SK-N-MC (cell line): ENCODE measurements around the gene BECN2.

Experiments used
- DNase-seq: peaks from one replicate; pipeline ENCODE4 v3.0.0-alpha.2; 2011; ENCODE audit warnings: low read depth, low spot score
- H3K27ac ChIP-seq: fragments of 200-600 bp; sonication (generic); 2 replicates; pipeline ENCODE4 v1.5.1; 2016; ENCODE audit warnings: mixed run types
- H3K36me3 ChIP-seq: fragments of 200-600 bp; sonication (generic); 2 replicates; pipeline ENCODE4 v1.6.1; 2017; ENCODE audit warnings: antibody characterized with exemption, low read length, mixed read lengths; ENCODE audit not compliant: insufficient read depth
- H3K4me3 ChIP-seq: fragments of 200-600 bp; sonication (generic); 2 replicates; pipeline ENCODE4 v1.5.1; 2016
- H3K9ac ChIP-seq: fragments of 200-600 bp; sonication (generic); 2 replicates; pipeline ENCODE4 v1.8.0; 2017; ENCODE audit warnings: mixed run types, mixed read lengths; ENCODE audit not compliant: insufficient read length
- H3K9me3 ChIP-seq: fragments of 200-600 bp; sonication (generic); 2 replicates; pipeline ENCODE4 v1.6.1; 2017; ENCODE audit warnings: low read depth, mild to moderate bottlenecking, antibody characterized with exemption, low read length, moderate library complexity, mixed read lengths
- EZH2 ChIP-seq: fragments of 200-600 bp; sonication (generic); IDR thresholded peaks from one replicate; pipeline ENCODE4 v1.6.1; 2017; ENCODE audit warnings: antibody characterized with exemption
- FOXP2 ChIP-seq: optimal IDR thresholded peaks from 2 replicates; pipeline ENCODE3; 2011; ENCODE audit warnings: mild to moderate bottlenecking, moderate library complexity; ENCODE audit not compliant: insufficient read depth; ENCODE audit errors: extremely low read length, control extremely low read depth
- POLR2AphosphoS5 ChIP-seq: IDR thresholded peaks from 2 replicates; pipeline ENCODE4 v1.6.1; 2012; ENCODE audit warnings: mild to moderate bottlenecking, low read depth, low read length, borderline replicate concordance

BECN2 gene, protein sequence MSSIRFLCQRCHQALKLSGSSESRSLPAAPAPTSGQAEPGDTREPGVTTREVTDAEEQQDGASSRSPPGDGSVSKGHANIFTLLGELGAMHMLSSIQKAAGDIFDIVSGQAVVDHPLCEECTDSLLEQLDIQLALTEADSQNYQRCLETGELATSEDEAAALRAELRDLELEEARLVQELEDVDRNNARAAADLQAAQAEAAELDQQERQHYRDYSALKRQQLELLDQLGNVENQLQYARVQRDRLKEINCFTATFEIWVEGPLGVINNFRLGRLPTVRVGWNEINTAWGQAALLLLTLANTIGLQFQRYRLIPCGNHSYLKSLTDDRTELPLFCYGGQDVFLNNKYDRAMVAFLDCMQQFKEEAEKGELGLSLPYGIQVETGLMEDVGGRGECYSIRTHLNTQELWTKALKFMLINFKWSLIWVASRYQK

GRCh38 chr1:241957692-241958494 is at the start of gene BECN2:
Gene BECN2, plus strand, starts transcription at chr1:241957767. Its CDS starts 0 bp downstream, at chr1:241957767.
- TF ChIP-seq POLR2AphosphoS5: no peak
- no peak for TF ChIP-seq FOXP2
- no peak for TF ChIP-seq EZH2
- Histone ChIP-seq H3K4me3 (no peak within 1 kb of the TSS), H3K9ac (no peak within 1 kb of the TSS), H3K36me3 (no peaks in the 10 kb centered on the region), H3K9me3 (no peaks in the 10 kb centered on the region), H3K27ac (no peak within 1 kb of the TSS)
- no peak for DNase-seq

DNA sequence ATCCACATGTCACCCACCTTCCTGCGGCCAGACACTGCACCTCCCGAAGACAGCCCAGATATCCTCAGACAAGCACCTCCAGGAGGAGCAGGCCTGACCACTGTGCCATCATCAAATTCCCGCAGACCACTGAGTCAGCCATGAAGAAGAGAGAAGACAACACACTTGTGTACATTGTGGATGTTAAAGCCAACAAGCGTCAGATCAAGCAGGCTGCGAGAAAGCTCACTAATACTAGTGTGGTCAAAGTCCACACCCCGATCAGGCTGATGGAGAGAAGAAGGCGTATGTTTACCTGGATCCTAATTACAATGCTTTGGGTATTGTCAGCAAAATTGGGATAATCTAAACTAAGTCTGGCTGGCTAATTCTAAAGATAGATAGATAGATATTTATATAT is 41.4 kb upstream of the BECN2 start:
- Histone ChIP-seq H3K9ac (no peak overlapping the region), H3K4me3 (no peak overlapping the region), H3K9me3 (no peaks in the 10 kb centered on the region), H3K27ac (no peak overlapping the region), H3K36me3 (no peaks in the 10 kb centered on the region)
- TF ChIP-seq EZH2 (no peak), POLR2AphosphoS5 (no peak), FOXP2 (no peak)
- no peak for DNase-seq

GRCh38 chr1:241917487-241917886 is 40.1 kb upstream of the BECN2 start:
- DNase-seq: no peak
- TF ChIP-seq FOXP2 (no peak), POLR2AphosphoS5 (no peak), EZH2 (no peak)
- H3K36me3 ChIP-seq: no peaks in the 10 kb centered on the region
- H3K27ac ChIP-seq: no peak overlapping the region
- H3K9ac ChIP-seq: no peak overlapping the region
- no peaks in the 10 kb centered on the region for H3K9me3 ChIP-seq
- H3K4me3 ChIP-seq: no peak overlapping the region

DNA sequence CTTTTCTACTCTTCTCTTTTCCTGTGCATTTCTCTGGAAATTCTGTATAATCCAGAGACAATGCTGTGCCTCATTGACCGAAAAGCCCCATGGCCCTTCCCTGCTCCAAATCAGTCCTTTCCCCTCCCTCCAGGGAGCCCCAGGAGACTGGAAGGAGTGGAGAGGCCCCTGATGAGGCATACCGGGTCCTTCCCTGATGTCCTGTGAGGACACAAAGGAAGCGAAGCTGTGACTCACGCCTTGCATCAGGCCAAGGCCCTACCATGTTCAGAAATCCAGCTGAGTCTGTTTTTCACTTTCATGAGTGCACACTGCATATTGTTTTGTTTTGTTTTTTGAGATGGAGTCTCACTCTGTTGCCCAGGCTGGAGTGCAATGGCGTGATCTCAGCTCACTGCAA is 38.7 kb upstream of the BECN2 start:
- no peak for DNase-seq
- Histone ChIP-seq H3K36me3 (no peaks in the 10 kb centered on the region), H3K27ac (no peak overlapping the region), H3K9me3 (no peaks in the 10 kb centered on the region), H3K9ac (no peak overlapping the region), H3K4me3 (no peak overlapping the region)
- TF ChIP-seq POLR2AphosphoS5: no peak
- no peak for TF ChIP-seq EZH2
- TF ChIP-seq FOXP2: no peak

DNA sequence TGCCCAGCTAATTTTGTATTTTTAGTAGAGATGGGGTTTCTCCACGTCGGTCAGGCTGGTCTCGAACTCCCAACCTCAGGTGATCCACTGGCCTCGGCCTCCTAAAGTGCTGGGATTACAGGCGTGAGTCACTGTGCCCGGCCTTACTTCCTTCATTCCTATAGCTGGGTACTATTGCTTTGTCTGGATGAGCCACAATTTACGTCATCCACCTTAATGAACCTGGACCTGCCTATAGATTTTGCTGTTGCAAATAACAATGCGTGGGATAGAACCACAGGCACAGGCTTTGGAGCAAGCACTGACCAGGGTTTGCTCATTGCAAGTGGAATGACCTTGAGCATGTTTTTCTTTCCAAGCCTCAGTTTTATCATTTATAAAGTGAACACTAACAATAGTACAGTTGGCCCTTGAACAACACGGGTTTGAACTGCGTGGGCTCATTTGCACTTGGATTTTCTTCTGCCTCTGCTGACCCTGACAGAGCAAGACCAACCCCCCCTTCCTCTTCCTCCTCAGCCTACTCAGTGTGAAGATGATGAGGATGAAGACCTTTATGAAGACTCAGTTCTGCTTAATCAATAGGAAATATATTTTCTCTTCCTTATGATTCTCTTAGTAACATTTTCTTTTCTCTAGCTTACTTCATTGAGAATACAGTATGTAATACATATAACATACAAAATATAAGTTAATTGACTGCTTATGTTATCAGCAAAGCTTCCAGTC is 33.3 kb upstream of the BECN2 start:
- H3K9ac ChIP-seq: no peak overlapping the region
- H3K27ac ChIP-seq: no peak overlapping the region
- no peaks in the 10 kb centered on the region for H3K36me3 ChIP-seq
- H3K4me3 ChIP-seq: no peak overlapping the region
- DNase-seq: no peak
- TF ChIP-seq FOXP2: no peak
- TF ChIP-seq EZH2: no peak
- no peak for TF ChIP-seq POLR2AphosphoS5
- H3K9me3 ChIP-seq: no peaks in the 10 kb centered on the region

GRCh38 chr1:241926141-241926540 is 31.4 kb upstream of the BECN2 start:
- Histone ChIP-seq H3K9ac (no peak overlapping the region), H3K9me3 (no peaks in the 10 kb centered on the region), H3K4me3 (no peak overlapping the region), H3K27ac (no peak overlapping the region), H3K36me3 (no peaks in the 10 kb centered on the region)
- no peak for TF ChIP-seq FOXP2
- no peak for TF ChIP-seq POLR2AphosphoS5
- TF ChIP-seq EZH2: no peak
- no peak for DNase-seq

DNA sequence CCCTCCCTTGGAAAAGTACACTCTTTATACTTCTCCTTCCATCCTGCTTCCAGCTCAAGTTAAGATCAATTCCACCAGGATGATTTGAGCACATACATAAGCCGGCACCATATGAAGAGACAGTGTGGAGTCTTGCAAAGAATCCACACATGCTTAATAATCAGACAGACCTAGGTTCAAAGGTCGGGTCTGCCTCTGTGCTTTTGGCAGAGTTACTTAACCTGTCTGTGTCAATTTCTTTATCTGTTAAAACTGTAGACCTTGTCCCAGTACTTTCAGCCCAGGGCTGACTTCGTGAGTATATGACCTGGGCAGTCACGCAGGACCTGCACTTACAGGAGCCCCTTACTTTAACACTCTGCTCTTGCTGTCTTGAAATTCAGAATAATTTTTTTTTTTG is 30.2 kb upstream of the BECN2 start:
- Histone ChIP-seq H3K9me3 (no peaks in the 10 kb centered on the region), H3K27ac (no peak overlapping the region), H3K4me3 (no peak overlapping the region), H3K36me3 (no peaks in the 10 kb centered on the region), H3K9ac (no peak overlapping the region)
- DNase-seq: no peak
- TF ChIP-seq FOXP2: no peak
- no peak for TF ChIP-seq POLR2AphosphoS5
- TF ChIP-seq EZH2: no peak

- TF ChIP-seq FOXP2 (no peak), POLR2AphosphoS5 (no peak), EZH2 (no peak)
- H3K9me3 ChIP-seq: no peaks in the 10 kb centered on the region
- no peak overlapping the region for H3K9ac ChIP-seq
- no peak overlapping the region for H3K27ac ChIP-seq
- DNase-seq: no peak
- H3K36me3 ChIP-seq: no peaks in the 10 kb centered on the region
- H3K4me3 ChIP-seq: no peak overlapping the region
Observed at GRCh38 chr1:241932845-241933244, 24.7 kb upstream of the BECN2 start.
